ENCODE results near the gene ARHGAP15. TPM values are rescaled to one million over a fixed set of nuclear protein-coding genes. Genes with fewer than 3 reads are reported as not detected.

ARHGAP15 gene
- polyA plus RNA-seq, 1 donor from 2014 or later: 190 TPM

DNA sequence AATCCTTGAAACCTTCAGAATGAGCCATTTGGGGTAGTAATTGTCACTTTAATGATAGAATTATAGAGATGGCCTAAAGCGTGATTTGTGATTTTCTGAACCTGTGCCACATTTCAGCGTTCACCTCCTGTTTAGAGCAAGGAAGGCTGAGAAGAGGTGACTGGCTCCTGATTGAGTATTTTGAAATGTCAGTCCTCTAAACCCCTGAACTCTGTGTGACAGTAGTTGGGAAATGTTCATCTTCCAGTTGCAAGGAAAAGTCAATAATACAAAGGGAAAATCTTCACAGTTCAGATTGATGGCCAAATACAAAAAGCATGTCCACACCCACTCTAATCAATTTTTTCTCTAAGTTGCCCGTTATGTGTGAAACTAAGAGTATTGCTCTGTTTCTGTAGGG, 305.2 kb downstream of the ARHGAP15 start:
- Mint-ChIP-seq H3K4me1 (peaks cover 4 to 9% (median 7%) of the 10 kb centered on the region in 3 donors), H3K9me3 (no peaks in the 10 kb centered on the region), H3K4me3 (no peak overlapping the region), H3K36me3 (peaks cover 4% of the 10 kb centered on the region), H3K27ac (peak overlapping the region in 1 of 3 donors; percentile 4), H3K27me3 (no peaks in the 10 kb centered on the region)

GRCh38 chr2:143435131-143435530, 305.9 kb downstream of the ARHGAP15 start:
- Mint-ChIP-seq H3K4me3 (no peak overlapping the region), H3K9me3 (no peaks in the 10 kb centered on the region), H3K27me3 (no peaks in the 10 kb centered on the region), H3K27ac (no peak overlapping the region), H3K4me1 (peaks cover 4 to 9% (median 6%) of the 10 kb centered on the region in 3 donors), H3K36me3 (peaks cover 6% of the 10 kb centered on the region)

DNA sequence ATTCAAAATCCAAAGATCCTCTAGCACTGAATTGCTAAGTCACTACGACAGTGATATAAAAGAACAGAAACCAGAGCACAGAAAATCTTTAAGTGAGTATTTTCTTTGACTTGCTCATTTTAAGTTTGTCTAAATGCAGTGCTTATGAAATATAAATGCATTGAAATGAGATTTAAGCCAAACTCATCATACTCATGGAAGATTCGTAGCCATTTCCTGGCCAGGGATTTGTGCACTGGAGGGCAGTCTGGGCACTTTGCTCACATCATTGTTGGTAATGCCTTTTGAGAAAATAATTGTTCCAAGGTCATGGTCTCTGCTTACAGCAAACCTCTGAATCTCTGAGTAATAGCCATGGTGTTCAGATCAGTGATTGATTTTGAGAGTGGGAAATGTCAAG, 307.7 kb downstream of the ARHGAP15 start:
- Mint-ChIP-seq H3K4me3 (no peak overlapping the region), H3K4me1 (peaks cover 1 to 4% (median 4%) of the 10 kb centered on the region in 3 donors), H3K9me3 (no peaks in the 10 kb centered on the region), H3K27me3 (no peaks in the 10 kb centered on the region), H3K36me3 (peaks cover 4% of the 10 kb centered on the region), H3K27ac (no peak overlapping the region)

DNA sequence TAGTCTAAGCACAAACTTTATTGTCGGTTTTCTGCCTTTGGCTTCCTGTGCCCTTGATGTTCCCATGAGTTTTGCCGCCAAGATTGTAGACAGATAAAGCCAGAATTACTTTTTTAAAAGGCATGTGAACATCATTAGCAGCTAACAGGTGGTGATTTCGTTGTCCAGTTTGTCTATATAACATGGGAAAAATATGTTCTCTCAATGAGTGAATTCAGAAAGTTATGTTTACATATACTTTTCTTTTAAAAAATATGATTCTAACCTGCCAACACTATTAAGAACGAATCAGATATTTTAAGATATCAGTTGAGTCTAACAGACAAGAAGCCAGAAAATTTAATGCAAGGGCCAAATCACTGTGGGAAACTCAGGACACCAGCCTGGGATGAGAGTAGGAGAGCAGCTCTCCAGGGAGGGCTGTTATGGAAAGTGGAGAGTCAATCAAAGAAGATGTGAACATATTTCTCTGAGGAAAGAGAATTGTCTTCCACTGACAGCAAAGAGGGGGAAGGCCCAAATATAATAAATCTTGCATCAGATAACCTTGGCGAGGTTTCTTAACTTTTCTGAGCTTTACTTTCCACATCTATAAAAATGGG, 311.3 kb downstream of the ARHGAP15 start:
- Mint-ChIP-seq H3K27ac (peak overlapping the region in 1 of 3 donors; percentile 32), H3K4me1 (peaks cover 0 to 3% (median 0%) of the 10 kb centered on the region in 3 donors), H3K27me3 (no peaks in the 10 kb centered on the region), H3K36me3 (peaks cover 7% of the 10 kb centered on the region), H3K4me3 (no peak overlapping the region), H3K9me3 (peaks cover 0 to 2% (median 0%) of the 10 kb centered on the region in 3 donors)

- H3K27ac Mint-ChIP-seq: no peak overlapping the region
- peaks cover 0 to 2% (median 0%) of the 10 kb centered on the region in 3 donors for H3K9me3 Mint-ChIP-seq
- peaks cover 0 to 3% (median 0%) of the 10 kb centered on the region in 3 donors for H3K4me1 Mint-ChIP-seq
- peaks cover 8% of the 10 kb centered on the region for H3K36me3 Mint-ChIP-seq
- no peak overlapping the region for H3K4me3 Mint-ChIP-seq
- no peaks in the 10 kb centered on the region for H3K27me3 Mint-ChIP-seq
Measured at GRCh38 chr2:143442193-143442592, 313.0 kb downstream of the ARHGAP15 start.

DNA sequence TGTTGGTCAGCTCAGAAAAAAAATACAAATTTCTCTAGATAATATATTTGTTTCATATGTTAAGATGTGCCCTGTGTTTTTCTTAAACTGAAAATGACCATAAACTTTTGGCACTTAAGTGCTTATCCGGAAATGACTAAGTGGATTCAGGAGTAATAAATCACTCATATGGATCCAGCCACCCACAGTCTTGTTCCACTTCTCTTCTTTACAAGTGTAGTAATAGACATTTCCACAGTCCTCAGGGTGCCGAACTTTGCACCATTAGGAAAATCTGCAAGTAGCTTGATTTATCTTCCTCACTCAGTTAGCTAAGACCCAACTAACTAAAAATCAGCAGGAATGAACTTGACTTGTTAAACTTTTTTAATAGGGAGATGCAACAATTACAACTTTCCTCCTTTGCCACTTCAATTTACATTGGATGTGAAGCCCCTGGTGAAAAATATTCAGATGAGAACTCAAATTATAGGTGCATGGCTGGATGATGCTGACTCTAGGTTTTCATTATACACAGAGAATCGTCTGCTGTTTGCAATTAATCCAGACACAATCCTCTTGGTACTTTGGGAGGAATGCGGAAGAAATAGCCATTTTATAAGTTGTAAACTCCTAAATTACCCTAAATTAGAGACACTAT, 322.5 kb downstream of the ARHGAP15 start:
- H3K4me3 Mint-ChIP-seq: no peak overlapping the region
- no peaks in the 10 kb centered on the region for H3K27me3 Mint-ChIP-seq
- peaks cover 21% of the 10 kb centered on the region for H3K36me3 Mint-ChIP-seq
- H3K4me1 Mint-ChIP-seq: peaks cover 3 to 18% (median 7%) of the 10 kb centered on the region in 3 donors
- peak overlapping the region in 1 of 3 donors; percentile 35 for H3K27ac Mint-ChIP-seq
- no peaks in the 10 kb centered on the region for H3K9me3 Mint-ChIP-seq

- no peaks in the 10 kb centered on the region for H3K27me3 Mint-ChIP-seq
- no peak overlapping the region for H3K4me3 Mint-ChIP-seq
- H3K27ac Mint-ChIP-seq: peak overlapping the region in 1 of 3 donors; percentile 35
- peaks cover 3 to 14% (median 7%) of the 10 kb centered on the region in 3 donors for H3K4me1 Mint-ChIP-seq
- peaks cover 20% of the 10 kb centered on the region for H3K36me3 Mint-ChIP-seq
- H3K9me3 Mint-ChIP-seq: no peaks in the 10 kb centered on the region
Measured at GRCh38 chr2:143452817-143453451, 323.7 kb downstream of the ARHGAP15 start.

GRCh38 chr2:143453981-143454511, 324.8 kb downstream of the ARHGAP15 start:
- no peaks in the 10 kb centered on the region for H3K9me3 Mint-ChIP-seq
- peaks cover 3 to 9% (median 6%) of the 10 kb centered on the region in 3 donors for H3K4me1 Mint-ChIP-seq

DNA sequence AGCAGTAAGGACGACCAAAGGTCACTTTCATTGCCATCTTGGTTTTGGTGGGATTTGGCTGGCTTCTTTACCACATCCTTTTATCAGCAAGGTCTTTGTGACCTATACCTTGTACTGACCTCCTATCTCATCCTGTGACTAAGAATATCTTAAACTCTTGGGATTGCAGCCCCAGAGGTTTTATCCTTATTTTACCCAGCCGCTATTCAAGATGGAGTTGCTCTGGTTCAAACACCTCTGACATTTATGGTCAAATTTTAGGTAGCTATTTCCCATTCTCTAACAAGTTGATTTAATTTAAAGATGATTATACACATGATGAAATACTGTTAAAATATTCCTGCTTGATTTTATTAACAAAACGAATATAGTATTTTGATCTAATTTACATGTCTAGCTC, 326.1 kb downstream of the ARHGAP15 start:
- Mint-ChIP-seq H3K27ac (no peak overlapping the region), H3K27me3 (no peaks in the 10 kb centered on the region), H3K9me3 (no peaks in the 10 kb centered on the region), H3K36me3 (peaks cover 20% of the 10 kb centered on the region), H3K4me1 (peaks cover 2 to 9% (median 3%) of the 10 kb centered on the region in 3 donors), H3K4me3 (no peak overlapping the region)

More at GRCh38 chr2:143453981-143454511, 324.8 kb downstream of the ARHGAP15 start:
- H3K27me3 Mint-ChIP-seq: no peaks in the 10 kb centered on the region
- H3K27ac Mint-ChIP-seq: no peak overlapping the region
- peaks cover 19% of the 10 kb centered on the region for H3K36me3 Mint-ChIP-seq
- H3K4me3 Mint-ChIP-seq: no peak overlapping the region

DNA sequence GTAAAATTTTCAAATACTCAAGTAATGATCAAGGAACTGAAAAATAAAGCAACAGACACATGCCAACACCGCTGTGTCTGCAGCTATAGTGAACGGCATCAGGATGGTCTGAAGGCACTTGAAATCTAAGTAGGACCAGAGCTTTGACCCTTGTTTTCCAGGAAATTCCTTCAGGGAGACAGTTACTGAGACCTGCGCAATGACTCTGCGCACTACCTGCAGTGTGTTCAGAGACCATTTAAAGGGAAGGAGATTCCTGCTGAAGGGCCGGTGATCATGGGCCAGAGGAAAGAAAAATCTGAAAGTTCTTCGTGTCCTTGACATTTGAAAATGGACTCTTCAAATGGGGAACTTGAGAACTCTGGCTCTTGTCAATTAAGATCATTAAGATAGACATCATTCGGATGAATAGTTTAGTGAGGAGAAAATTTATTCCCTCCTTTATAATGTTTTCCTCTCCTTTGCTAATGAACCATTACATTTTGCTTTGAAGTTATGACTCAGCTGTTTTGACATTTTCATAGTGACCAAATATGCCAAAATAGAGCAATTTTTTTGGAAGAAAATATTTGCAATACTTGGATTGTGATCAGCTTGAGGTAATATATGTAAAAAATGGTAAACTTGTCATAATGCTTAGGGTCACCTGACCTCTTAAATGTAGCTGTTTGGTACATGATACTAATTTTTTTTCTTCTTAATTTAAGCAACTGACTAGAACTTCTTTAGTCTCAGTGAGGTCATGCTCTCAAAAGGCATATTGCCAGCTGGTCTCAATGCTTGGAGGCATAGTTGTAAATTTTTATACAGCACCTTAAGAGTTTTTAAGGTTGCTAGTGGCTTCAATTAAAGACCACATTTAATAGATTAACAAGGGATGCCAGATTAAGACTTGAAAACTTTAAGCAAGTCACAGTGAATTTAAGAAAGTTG, 329.3 kb downstream of the ARHGAP15 start:
- no peaks in the 10 kb centered on the region for H3K9me3 Mint-ChIP-seq
- H3K27me3 Mint-ChIP-seq: no peaks in the 10 kb centered on the region
- no peak overlapping the region for H3K4me3 Mint-ChIP-seq
- H3K27ac Mint-ChIP-seq: no peak overlapping the region
- peaks cover 10% of the 10 kb centered on the region for H3K36me3 Mint-ChIP-seq
- peaks cover 1 to 4% (median 2%) of the 10 kb centered on the region in 3 donors for H3K4me1 Mint-ChIP-seq

DNA sequence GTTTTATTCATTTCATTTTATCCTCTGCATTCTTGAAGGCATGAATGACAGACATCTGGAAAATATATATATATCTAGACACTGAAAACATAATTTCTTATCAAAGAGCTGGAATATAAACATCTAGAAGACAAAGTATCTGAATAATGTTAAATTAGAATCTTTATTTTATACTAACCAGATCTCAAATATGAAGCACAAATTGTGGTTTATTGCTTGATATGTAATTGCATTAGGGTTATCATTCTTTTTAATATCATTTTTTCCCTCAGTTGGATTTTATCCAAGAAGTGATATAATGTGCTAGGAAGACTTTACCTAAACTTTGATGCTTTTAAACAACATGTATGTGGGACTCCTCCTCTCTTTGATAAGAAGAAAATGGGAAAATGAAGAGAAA, 331.2 kb downstream of the ARHGAP15 start:
- Mint-ChIP-seq H3K27ac (no peak overlapping the region), H3K27me3 (no peaks in the 10 kb centered on the region), H3K4me1 (peaks cover 1 to 4% (median 3%) of the 10 kb centered on the region in 3 donors), H3K9me3 (no peaks in the 10 kb centered on the region), H3K36me3 (peaks cover 6% of the 10 kb centered on the region), H3K4me3 (no peak overlapping the region)

- Mint-ChIP-seq H3K27ac (peak overlapping the region in 1 of 3 donors; percentile 27), H3K36me3 (peaks cover 6% of the 10 kb centered on the region), H3K4me1 (peaks cover 5 to 24% (median 6%) of the 10 kb centered on the region in 3 donors), H3K9me3 (no peaks in the 10 kb centered on the region), H3K27me3 (no peaks in the 10 kb centered on the region), H3K4me3 (no peak overlapping the region)
Measured at GRCh38 chr2:143463719-143464118, 334.5 kb downstream of the ARHGAP15 start.

DNA sequence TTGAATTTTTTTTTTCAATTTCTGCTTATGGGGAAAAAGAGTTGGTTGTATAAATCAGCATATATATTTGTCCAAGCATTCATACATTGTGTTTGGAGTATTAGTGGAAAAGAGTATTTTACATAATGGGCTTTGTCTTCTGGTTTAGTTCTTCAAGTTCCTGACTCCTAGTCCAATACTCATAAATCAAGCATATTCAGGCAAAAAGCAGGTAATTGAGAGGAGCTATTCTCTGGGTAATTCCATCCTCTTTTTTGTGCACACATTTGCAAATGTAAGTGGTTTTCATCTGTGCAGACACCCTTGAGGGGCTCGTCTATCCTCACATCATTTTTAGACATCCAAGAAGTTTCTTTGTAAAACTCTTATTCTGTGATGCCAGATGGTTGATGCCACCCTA, 337.2 kb downstream of the ARHGAP15 start:
- H3K27me3 Mint-ChIP-seq: no peaks in the 10 kb centered on the region
- H3K9me3 Mint-ChIP-seq: no peaks in the 10 kb centered on the region
- H3K4me3 Mint-ChIP-seq: no peak overlapping the region
- peaks cover 5 to 24% (median 9%) of the 10 kb centered on the region in 3 donors for H3K4me1 Mint-ChIP-seq
- H3K27ac Mint-ChIP-seq: no peak overlapping the region
- H3K36me3 Mint-ChIP-seq: peaks cover 1% of the 10 kb centered on the region

GRCh38 chr2:143467011-143467410, 337.8 kb downstream of the ARHGAP15 start:
- no peaks in the 10 kb centered on the region for H3K27me3 Mint-ChIP-seq
- H3K4me3 Mint-ChIP-seq: no peak overlapping the region
- no peaks in the 10 kb centered on the region for H3K9me3 Mint-ChIP-seq
- no peak overlapping the region for H3K27ac Mint-ChIP-seq
- peaks cover 7% of the 10 kb centered on the region for H3K36me3 Mint-ChIP-seq
- peaks cover 6 to 24% (median 9%) of the 10 kb centered on the region in 3 donors for H3K4me1 Mint-ChIP-seq

All from IgD-negative memory B cell (primary cell).